ENCODE data around the gene SHANK3.

Gene SHANK3

DNA sequence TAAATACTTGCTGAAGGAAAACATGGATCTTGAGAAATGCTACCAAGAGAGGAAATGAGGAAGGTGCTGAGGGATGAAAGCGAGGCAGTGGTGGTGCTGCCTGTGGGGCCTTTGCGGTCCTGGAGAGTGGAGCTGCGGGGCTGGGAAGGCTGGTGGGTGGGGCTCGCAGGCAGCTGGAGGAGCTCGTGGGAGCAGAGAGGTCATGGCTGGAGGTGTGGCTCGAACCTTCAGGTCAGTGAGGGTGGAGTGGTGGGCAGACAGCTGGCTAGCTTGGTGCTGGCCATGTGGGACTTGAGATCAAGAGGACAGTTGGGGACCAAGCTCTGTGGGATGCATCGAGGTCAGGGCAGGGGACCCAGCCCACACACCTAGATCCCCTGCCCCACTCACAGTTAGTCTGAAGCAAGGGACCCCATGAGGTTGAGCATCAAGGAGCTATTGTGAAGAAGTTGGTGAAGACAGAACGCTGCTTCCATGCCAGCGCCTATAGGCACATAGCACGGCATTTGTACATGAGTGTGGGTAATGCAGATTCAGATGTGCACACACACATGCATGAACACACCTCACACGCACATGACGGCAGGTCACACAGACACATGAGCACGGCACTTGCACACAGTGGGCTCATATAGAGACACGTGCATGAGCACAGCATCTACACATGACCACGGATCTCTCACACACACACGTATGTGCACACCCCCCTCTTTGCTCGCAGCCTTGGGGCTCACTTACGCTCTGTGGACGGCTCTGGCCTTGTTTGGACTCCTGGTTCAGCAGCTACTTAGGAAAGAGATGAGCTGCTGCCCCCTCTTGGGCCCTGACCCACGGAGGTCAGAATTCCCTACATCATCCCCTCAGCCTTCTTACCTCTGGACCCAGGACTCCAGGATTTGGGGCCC lies 30.4 kb downstream of the SHANK3 start:
- no peak overlapping the region for H3K4me3 ChIP-seq (ENCODE audit: low read depth, low read length)
- in situ Hi-C loops (cut with HindIII; ENCODE audit: low sequenced_read_pairs) = no loop called here
- TF ChIP-seq, protein P1, sequence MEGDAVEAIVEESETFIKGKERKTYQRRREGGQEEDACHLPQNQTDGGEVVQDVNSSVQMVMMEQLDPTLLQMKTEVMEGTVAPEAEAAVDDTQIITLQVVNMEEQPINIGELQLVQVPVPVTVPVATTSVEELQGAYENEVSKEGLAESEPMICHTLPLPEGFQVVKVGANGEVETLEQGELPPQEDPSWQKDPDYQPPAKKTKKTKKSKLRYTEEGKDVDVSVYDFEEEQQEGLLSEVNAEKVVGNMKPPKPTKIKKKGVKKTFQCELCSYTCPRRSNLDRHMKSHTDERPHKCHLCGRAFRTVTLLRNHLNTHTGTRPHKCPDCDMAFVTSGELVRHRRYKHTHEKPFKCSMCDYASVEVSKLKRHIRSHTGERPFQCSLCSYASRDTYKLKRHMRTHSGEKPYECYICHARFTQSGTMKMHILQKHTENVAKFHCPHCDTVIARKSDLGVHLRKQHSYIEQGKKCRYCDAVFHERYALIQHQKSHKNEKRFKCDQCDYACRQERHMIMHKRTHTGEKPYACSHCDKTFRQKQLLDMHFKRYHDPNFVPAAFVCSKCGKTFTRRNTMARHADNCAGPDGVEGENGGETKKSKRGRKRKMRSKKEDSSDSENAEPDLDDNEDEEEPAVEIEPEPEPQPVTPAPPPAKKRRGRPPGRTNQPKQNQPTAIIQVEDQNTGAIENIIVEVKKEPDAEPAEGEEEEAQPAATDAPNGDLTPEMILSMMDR (IDR thresholded peaks at IDR 0.05; ENCODE audit: low read depth, low read length, missing control alignments) = no peak
- DNase-seq (ENCODE audit: low read depth) = no peak

DNA sequence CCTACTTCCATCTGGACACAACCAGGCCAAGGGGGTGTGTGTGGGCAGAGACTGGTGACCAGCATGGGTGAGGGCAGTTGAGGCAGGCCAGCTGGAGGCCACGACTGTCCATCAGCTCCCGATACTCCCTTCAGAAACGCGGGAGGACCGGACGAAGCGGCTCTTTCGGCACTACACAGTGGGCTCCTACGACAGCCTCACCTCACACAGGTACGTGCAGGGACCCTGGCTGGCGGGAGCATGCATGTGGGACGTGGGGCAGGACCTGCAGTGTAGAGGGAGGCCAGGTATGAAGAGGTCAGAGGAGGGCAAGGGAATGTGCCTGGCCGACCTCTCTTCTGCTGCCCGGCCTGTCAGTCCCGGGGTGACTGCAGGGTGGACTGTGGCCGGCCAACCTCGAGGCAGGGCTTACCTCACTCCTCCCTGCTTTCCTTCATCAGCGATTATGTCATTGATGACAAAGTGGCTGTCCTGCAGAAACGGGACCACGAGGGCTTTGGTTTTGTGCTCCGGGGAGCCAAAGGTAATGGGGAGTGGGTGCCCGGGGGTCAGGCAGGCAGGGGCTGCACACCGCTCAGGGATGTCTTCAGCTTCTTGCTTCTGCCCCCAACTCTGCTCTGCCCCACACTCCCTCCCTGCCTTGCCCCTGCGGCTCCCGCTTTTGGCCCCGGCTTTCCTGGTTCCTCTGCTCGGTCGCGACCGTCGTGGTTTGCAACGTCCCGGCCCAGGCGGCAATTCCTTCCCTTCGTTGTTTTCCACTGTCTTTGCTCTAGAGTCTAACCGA lies 31.3 kb downstream of the SHANK3 start:
- no peak for DNase-seq (ENCODE audit: low read depth)
- in situ Hi-C loops (cut with HindIII; ENCODE audit: low sequenced_read_pairs) = no loop called here
- H3K4me3 ChIP-seq (ENCODE audit: low read depth, low read length) = no peak overlapping the region
- TF ChIP-seq, protein P1 (IDR thresholded peaks at IDR 0.05; ENCODE audit: low read depth, low read length, missing control alignments) = no peak

DNA sequence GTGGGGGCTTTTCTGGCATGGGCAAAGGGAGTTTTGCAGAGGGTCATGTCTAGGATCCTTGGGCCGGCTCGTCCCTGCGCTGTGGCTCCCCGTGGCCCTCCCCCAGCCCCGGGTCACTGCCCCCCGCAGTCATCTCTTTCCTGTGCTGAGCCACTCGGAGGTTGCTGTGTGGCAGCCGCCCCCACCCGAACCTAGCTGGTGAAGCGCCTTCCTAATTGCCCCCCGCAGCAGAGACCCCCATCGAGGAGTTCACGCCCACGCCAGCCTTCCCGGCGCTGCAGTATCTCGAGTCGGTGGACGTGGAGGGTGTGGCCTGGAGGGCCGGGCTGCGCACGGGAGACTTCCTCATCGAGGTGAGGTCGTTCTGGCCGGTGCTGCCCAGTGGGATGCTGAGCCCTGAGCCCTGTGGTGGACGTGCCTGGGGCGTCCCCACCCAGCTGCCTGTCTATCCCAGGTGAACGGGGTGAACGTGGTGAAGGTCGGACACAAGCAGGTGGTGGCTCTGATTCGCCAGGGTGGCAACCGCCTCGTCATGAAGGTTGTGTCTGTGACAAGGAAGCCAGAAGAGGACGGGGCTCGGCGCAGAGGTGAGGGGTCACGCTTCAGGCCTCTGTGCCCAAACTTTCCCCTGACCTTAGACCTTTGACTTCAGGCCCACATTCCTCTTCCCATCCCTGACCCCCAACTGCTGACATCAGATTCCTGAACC lies 32.0 kb downstream of the SHANK3 start:
- DNase-seq (ENCODE audit: low read depth) = no peak
- in situ Hi-C loops (cut with HindIII; ENCODE audit: low sequenced_read_pairs) = no loop called here
- TF ChIP-seq, protein P1 (IDR thresholded peaks at IDR 0.05; ENCODE audit: low read depth, low read length, missing control alignments) = no peak
- H3K4me3 ChIP-seq (ENCODE audit: low read depth, low read length) = peak overlapping the region; percentile 31

DNA sequence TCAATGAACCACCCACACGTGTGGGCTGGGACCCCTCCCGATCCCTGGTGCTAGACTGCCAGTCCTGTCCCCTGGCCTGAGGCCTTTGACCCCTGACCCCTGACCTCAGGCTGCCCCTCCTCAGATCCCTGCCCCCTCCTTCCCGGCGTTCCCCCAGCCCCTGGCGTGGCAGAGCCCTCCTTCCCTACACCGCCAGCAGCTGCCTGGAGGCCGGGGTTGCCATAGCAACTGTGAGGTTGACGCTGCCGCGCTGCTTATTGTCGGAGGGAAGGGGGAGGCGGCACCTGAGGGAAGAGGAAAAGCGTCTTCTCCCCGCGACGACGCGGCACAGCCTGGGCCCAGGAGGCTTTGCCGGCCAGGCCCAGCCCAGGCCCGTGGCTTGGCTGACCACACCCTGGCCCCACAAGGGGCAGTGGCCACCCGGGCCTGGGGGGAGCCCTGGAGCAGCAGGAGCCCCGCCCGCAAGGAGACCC lies 32.6 kb downstream of the SHANK3 start:
- H3K4me3 ChIP-seq (ENCODE audit: low read depth, low read length) = peak overlapping the region; percentile 31
- TF ChIP-seq, protein P1 (IDR thresholded peaks at IDR 0.05; ENCODE audit: low read depth, low read length, missing control alignments) = no peak
- DNase-seq (ENCODE audit: low read depth) = peak; percentile 65
- in situ Hi-C loops (cut with HindIII; ENCODE audit: low sequenced_read_pairs) = no loop called here

DNA sequence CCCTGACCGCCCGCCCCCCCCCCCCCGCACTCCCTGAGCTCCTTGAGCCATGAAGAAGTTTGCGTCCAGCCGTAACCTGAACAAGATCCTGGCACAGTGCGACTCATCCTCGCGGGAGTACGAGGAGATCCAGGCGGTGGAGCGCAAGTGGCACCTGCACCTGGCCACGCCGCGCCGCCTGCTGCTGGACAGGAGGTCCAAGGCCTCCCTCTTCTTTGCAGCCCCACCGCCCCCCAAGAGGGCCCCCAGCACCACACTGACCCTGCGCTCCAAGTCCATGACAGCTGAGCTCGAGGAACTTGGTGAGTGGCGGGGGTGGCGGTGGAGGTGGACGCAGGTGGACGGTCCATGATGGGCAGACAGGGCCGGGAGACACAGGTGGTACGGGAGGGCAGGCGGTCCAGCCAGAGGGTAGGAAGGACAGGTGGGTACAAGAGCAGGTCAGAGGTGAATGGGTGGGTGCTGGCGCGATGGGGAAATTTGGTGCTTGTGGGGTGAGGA lies 33.3 kb downstream of the SHANK3 start:
- in situ Hi-C loops (cut with HindIII; ENCODE audit: low sequenced_read_pairs) = no loop called here
- DNase-seq (ENCODE audit: low read depth) = no peak
- TF ChIP-seq, protein P1 (IDR thresholded peaks at IDR 0.05; ENCODE audit: low read depth, low read length, missing control alignments) = no peak
- peak overlapping the region; percentile 31 for H3K4me3 ChIP-seq (ENCODE audit: low read depth, low read length)

All from astrocyte of the cerebellum (primary cell).